ENCODE data around the gene ZNF90.

Gene ZNF90

GRCh38 chr19:20167651-20168122, 89.9 kb downstream of the ZNF90 start:
- no peak for TF ChIP-seq CTCF (IDR thresholded peaks at IDR 0.05; ENCODE audit: low read depth, low read length, poor library complexity, severe bottlenecking)
- TF ChIP-seq EZH2phosphoT487 (IDR thresholded peaks at IDR 0.05; ENCODE audit: borderline replicate concordance, low read length), result no peak
- Histone ChIP-seq H3K9me2 (replicated peaks; ENCODE audit: control insufficient read depth, low read length) (no peaks in the 10 kb centered on the region), H3K4me3 (ENCODE audit: low read length) (peak overlapping the region; percentile 78), H3K27ac (ENCODE audit: low read depth, low read length) (peak overlapping the region; percentile 37), H4K20me1 (ENCODE audit: control insufficient read depth, insufficient read depth, low read depth, low read length) (no peaks in the 10 kb centered on the region), H3K4me1 (ENCODE audit: control insufficient read depth, low read length) (peaks cover 11% of the 10 kb centered on the region), H3K4me2 (ENCODE audit: low read length) (peak overlapping the region; percentile 61), H3F3A (ENCODE audit: control insufficient read depth, insufficient read depth) (no peaks in the 10 kb centered on the region), H3K9me3 (ENCODE audit: control insufficient read depth, insufficient read depth, low read length) (peaks cover 15% of the 10 kb centered on the region), H3K27me3 (ENCODE audit: control insufficient read depth, low read length) (no peaks in the 10 kb centered on the region), H3K79me2 (ENCODE audit: control insufficient read depth, low read length) (peaks cover 26% of the 10 kb centered on the region), H3K36me3 (ENCODE audit: control insufficient read depth, low read length) (peaks cover 14% of the 10 kb centered on the region)
